ENCODE data around the gene R3HDM2. TPM values are rescaled to one million over a fixed set of nuclear protein-coding genes. Genes with fewer than 3 reads are reported as not detected.

Gene R3HDM2
- total RNA-seq, 4 donors from 2014 or later, result 30.3 to 41.5 (median 35.1) TPM

DNA sequence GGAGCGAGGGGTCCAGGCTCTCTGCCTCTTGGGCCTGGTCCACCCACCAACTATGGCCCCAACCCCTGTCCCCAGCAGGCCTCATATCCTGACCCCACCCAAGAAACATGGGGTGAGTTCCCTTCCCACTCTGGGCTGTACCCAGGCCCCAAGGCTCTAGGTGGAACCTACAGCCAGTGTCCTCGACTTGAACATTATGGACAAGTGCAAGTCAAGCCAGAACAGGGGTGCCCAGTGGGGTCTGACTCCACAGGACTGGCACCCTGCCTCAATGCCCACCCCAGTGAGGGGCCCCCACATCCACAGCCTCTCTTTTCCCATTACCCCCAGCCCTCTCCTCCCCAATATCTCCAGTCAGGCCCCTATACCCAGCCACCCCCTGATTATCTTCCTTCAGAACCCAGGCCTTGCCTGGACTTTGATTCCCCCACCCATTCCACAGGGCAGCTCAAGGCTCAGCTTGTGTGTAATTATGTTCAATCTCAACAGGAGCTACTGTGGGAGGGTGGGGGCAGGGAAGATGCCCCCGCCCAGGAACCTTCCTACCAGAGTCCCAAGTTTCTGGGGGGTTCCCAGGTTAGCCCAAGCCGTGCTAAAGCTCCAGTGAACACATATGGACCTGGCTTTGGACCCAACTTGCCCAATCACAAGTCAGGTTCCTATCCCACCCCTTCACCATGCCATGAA is 40.3 kb upstream of the R3HDM2 start:
- no peaks in the 10 kb centered on the region for H3K36me3 ChIP-seq
- no peak overlapping the region for H3K27ac ChIP-seq (replicated peaks in 1 of 4)
- H3K4me3 ChIP-seq, result no peak overlapping the region
- TF ChIP-seq POLR2A (IDR thresholded peaks at IDR 0.05; ENCODE audit: low read depth) (no peak), EP300 (IDR thresholded peaks at IDR 0.05) (no peak), POLR2AphosphoS5 (IDR thresholded peaks at IDR 0.05) (no peak)
- TF ChIP-seq, protein P1, sequence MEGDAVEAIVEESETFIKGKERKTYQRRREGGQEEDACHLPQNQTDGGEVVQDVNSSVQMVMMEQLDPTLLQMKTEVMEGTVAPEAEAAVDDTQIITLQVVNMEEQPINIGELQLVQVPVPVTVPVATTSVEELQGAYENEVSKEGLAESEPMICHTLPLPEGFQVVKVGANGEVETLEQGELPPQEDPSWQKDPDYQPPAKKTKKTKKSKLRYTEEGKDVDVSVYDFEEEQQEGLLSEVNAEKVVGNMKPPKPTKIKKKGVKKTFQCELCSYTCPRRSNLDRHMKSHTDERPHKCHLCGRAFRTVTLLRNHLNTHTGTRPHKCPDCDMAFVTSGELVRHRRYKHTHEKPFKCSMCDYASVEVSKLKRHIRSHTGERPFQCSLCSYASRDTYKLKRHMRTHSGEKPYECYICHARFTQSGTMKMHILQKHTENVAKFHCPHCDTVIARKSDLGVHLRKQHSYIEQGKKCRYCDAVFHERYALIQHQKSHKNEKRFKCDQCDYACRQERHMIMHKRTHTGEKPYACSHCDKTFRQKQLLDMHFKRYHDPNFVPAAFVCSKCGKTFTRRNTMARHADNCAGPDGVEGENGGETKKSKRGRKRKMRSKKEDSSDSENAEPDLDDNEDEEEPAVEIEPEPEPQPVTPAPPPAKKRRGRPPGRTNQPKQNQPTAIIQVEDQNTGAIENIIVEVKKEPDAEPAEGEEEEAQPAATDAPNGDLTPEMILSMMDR (IDR thresholded peaks at IDR 0.05), result no peak
- no peaks in the 10 kb centered on the region for H3K9me3 ChIP-seq
- peaks cover 11 to 15% (median 14%) of the 10 kb centered on the region in 4 donors for H3K4me1 ChIP-seq
- intact Hi-C loops (cut with DNase I), result no loop called here
- 82% methylated on average over 4 of the region's 4 CpGs for WGBS
- H3K27me3 ChIP-seq, result peaks cover 0 to 87% (median 23%) of the 10 kb centered on the region in 4 donors
- no peak for DNase-seq (ENCODE audit: extremely low spot score)

DNA sequence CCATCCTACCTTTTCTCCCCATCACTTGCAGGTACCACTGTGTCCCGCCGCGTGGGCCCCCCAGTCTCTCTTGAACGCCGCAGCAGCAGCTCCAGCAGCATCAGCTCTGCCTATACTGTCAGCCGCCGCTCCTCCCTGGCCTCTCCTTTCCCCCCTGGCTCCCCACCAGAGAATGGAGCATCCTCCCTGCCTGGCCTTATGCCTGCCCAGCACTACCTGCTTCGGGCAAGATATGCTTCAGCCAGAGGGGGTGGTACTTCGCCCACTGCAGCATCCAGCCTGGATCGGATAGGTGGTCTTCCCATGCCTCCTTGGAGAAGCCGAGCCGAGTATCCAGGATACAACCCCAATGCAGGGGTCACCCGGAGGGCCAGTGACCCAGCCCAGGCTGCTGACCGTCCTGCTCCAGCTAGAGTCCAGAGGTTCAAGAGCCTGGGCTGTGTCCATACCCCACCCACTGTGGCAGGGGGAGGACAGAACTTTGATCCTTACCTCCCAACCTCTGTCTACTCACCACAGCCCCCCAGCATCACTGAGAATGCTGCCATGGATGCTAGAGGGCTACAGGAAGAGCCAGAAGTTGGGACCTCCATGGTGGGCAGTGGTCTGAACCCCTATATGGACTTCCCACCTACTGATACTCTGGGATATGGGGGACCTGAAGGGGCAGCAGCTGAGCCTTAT is 39.6 kb upstream of the R3HDM2 start:
- H3K27me3 ChIP-seq, result peaks cover 0 to 80% (median 16%) of the 10 kb centered on the region in 4 donors
- peaks cover 4 to 8% (median 7%) of the 10 kb centered on the region in 4 donors for H3K4me1 ChIP-seq
- H3K27ac ChIP-seq (replicated peaks in 1 of 4), result no peak overlapping the region
- H3K4me3 ChIP-seq, result no peak overlapping the region
- DNase-seq (ENCODE audit: extremely low spot score), result no peak
- intact Hi-C loops (cut with DNase I), result no loop called here
- WGBS, result 87% methylated on average over 5 of the region's 14 CpGs
- TF ChIP-seq, protein P1 (IDR thresholded peaks at IDR 0.05), result no peak
- TF ChIP-seq POLR2AphosphoS5 (IDR thresholded peaks at IDR 0.05) (no peak), POLR2A (IDR thresholded peaks at IDR 0.05; ENCODE audit: low read depth) (no peak), EP300 (IDR thresholded peaks at IDR 0.05) (no peak)
- no peaks in the 10 kb centered on the region for H3K36me3 ChIP-seq
- H3K9me3 ChIP-seq, result no peaks in the 10 kb centered on the region

DNA sequence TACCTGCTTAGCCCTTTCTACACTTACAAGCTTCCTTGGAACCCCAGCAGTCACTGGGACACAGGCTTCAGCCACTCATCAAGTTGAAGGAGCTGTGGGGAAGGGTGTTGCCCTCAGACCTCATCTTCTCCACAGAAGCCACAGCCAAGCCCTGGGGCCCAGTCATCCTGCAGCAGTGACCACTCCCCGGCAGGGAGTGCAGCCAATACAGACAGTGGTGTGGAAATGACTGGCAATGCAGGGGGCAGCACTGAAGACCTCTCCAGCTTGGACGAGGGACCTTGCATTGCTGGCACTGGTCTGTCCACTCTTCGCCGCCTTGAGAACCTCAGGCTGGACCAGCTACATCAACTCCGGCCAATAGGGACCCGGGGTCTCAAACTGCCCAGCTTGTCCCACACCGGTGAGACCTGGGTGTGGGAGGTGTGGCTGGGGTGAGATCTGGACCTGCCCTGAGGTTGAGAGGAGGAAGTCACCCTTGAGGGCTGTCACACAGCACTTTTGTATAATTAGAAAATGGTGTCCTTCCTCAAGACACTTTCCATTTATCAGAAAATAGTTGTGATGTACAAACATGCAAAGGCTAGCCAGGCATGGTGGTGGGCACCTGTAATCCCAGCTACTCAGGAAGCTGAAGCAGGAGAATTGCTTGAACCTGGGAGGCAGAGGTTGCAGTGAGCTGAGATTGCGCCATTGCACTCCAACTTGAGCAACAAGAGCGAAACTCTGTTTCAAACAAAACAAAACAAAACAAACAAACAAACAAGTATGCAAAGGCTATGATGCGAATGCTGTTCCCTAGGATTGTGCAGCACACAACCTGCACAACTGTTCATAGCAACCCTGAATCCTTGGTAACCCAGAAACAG is 38.7 kb upstream of the R3HDM2 start:
- Histone ChIP-seq H3K27ac (replicated peaks in 1 of 4) (no peak overlapping the region), H3K27me3 (peaks cover 0 to 71% (median 11%) of the 10 kb centered on the region in 4 donors), H3K4me3 (no peak overlapping the region), H3K36me3 (no peaks in the 10 kb centered on the region), H3K4me1 (no peaks in the 10 kb centered on the region), H3K9me3 (no peaks in the 10 kb centered on the region)
- intact Hi-C loops (cut with DNase I), result no loop called here
- 89% methylated on average over 8 of the region's 10 CpGs for WGBS
- no peak for DNase-seq (ENCODE audit: extremely low spot score)
- TF ChIP-seq POLR2A (IDR thresholded peaks at IDR 0.05; ENCODE audit: low read depth) (no peak), POLR2AphosphoS5 (IDR thresholded peaks at IDR 0.05) (no peak), EP300 (IDR thresholded peaks at IDR 0.05) (no peak)
- TF ChIP-seq, protein P1 (IDR thresholded peaks at IDR 0.05), result no peak

DNA sequence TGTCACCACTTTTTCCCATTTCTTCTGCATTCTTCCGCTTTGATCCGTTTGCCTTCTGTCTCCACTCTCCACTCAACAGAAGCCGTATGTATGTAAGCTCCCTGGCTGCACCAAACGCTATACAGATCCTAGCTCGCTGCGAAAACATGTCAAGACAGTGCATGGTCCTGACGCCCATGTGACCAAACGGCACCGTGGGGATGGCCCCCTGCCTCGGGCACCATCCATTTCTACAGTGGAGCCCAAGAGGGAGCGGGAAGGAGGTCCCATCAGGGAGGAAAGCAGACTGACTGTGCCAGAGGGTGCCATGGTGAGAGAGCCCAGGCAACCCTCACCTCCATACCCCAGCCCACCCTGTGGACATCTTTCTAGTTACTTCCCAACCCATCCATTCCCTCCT is 37.1 kb upstream of the R3HDM2 start:
- H3K27me3 ChIP-seq, result peaks cover 0 to 55% (median 5%) of the 10 kb centered on the region in 4 donors
- H3K4me3 ChIP-seq, result no peak overlapping the region
- intact Hi-C loops (cut with DNase I), result no loop called here
- no peaks in the 10 kb centered on the region for H3K36me3 ChIP-seq
- no peak overlapping the region for H3K27ac ChIP-seq (replicated peaks in 1 of 4)
- H3K9me3 ChIP-seq, result no peaks in the 10 kb centered on the region
- 87% methylated on average over 11 of the region's 11 CpGs for WGBS
- peaks cover 0 to 2% (median under 1%) of the 10 kb centered on the region in 4 donors for H3K4me1 ChIP-seq
- no peak for DNase-seq (ENCODE audit: extremely low spot score)
- TF ChIP-seq POLR2AphosphoS5 (IDR thresholded peaks at IDR 0.05) (no peak), EP300 (IDR thresholded peaks at IDR 0.05) (no peak), POLR2A (IDR thresholded peaks at IDR 0.05; ENCODE audit: low read depth) (no peak)
- TF ChIP-seq, protein P1 (IDR thresholded peaks at IDR 0.05), result no peak

Data from esophagus muscularis mucosa (tissue), 4 donors.